Measurements from ENCODE around the gene APH1A. TPM values are rescaled to one million over a fixed set of nuclear protein-coding genes. Genes with fewer than 3 reads are reported as not detected.

Gene APH1A
- total and polyA plus RNA-seq, 9 of the 15 experiments (the other 6 are each of a cell fraction or from before 2014, with no cell fraction given), result 5.6 to 123 (median 77.0) TPM

DNA sequence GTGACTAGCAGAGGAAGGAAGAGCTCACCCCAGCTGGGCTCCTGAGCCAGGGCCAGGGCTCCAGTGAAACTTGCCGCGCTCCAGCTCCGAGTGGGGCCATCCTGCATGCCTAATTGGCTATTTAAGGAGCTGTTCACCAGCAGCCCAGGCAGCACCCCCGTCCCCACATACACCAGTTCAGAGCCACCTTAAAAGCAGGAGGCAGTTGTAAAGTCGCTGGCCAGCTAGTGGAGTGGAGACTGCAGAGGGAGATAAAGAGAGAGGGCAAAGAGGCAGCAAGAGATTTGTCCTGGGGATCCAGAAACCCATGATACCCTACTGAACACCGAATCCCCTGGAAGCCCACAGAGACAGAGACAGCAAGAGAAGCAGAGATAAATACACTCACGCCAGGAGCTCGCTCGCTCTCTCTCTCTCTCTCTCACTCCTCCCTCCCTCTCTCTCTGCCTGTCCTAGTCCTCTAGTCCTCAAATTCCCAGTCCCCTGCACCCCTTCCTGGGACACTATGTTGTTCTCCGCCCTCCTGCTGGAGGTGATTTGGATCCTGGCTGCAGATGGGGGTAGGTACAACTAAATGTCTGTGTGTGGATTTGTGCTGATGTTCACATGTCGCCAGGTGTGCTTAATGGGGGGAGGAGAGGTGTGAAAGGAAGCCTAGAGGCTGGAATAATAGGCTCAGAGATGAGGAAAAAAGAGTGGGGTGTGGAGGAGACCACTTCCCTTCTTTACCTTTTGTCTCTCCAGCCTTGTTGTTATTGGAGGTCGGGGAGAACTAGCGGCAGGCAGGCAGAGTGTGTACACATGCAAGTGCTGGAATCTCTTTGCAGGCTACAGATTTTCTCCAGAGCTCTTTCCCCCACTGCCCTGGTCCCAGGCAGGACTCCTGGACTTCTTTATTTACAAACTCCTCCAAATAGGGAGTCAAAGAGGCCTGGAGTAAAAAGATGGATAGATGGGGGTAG is 10.9 kb downstream of the APH1A start, which contains the start of gene CA14:
Gene CA14 (plus strand): TSS at position 151 of the 962 bp plus-strand sequence. CDS start 355 bp downstream, at position 506.
- in situ Hi-C loops (cut with MboI), result loop anchor here (5.0 kb wide), 1 partner anchor 739 kb away; no protein-coding TSS in a partner anchor
- Histone ChIP-seq H3K4me3 (no peak within 1 kb of the TSS), H3K36me3 (ENCODE audit: control insufficient read depth, insufficient read depth, low read length) (no peaks in the 10 kb centered on the region), H3K27ac (ENCODE audit: extremely low read depth, low read depth, low read length) (no peak within 1 kb of the TSS), H4K20me1 (replicated peaks; ENCODE audit: control insufficient read depth, insufficient read depth, low read length) (no peaks in the 10 kb centered on the region), H3K4me2 (ENCODE audit: insufficient read depth, low read length) (no peak within 1 kb of the TSS), H2AFZ (ENCODE audit: low read depth, low read length) (0 out of 2 replicates have a peak within 1 kb of the TSS, but pooled peaks have one; percentile 18), H3K4me1 (replicated peaks in 1 of 2; ENCODE audit: control insufficient read depth in 2 of 2, insufficient read depth in 2 of 2, low read length in 2 of 2) (peaks cover 23 to 26% of the 10 kb centered on the region in 2 experiments), H3K79me2 (ENCODE audit: control insufficient read depth, insufficient read depth, low read length) (no peaks in the 10 kb centered on the region), H3K9me3 (replicated peaks; ENCODE audit: control insufficient read depth, insufficient read depth, low read depth, low read length) (no peaks in the 10 kb centered on the region), H3K9ac (ENCODE audit: insufficient read depth in 1 of 2, low read depth in 2 of 2, low read length in 2 of 2) (peak within 1 kb of the TSS in 1 of 2 experiments; percentile 77; a peak in 2 of 4 replicates), H3K27me3 (ENCODE audit: control insufficient read depth in 2 of 2, insufficient read depth in 2 of 2, low read length in 2 of 2) (peaks cover 0 to 4% of the 10 kb centered on the region in 2 experiments; a peak in 2 of 5 replicates), H3K9me1 (ENCODE audit: control insufficient read depth, insufficient read depth, low read length) (no peaks in the 10 kb centered on the region)
- FAIRE-seq, result no peak
- ChIA-PET POLR2A (interaction anchor here (0.6 to 1.3 kb wide), 2 partner anchors 15 to 296 kb away, joined by 3 to 5 read pairs; no protein-coding TSS in a partner anchor), CTCF (ENCODE audit: low intra/inter-chr PET ratio) (interaction anchor here (0.5 kb wide), 1 partner anchor 302 kb away, joined by 3 read pairs; no protein-coding TSS in a partner anchor)
- intact Hi-C loops (cut with micrococcal nuclease), result loop anchor here (1.0 to 10.0 kb wide), 5 partner anchors 64 to 739 kb away; partner anchors contain the start of genes ADAMTSL4 and PRPF3
- peak; percentile 15; the same call in 2 of the 3 replicates for ATAC-seq
- no peak for TF ChIP-seq ETV1 (tag; conservative IDR thresholded peaks at IDR 0.05; ENCODE audit: low read depth)
- TF ChIP-seq, protein P1, sequence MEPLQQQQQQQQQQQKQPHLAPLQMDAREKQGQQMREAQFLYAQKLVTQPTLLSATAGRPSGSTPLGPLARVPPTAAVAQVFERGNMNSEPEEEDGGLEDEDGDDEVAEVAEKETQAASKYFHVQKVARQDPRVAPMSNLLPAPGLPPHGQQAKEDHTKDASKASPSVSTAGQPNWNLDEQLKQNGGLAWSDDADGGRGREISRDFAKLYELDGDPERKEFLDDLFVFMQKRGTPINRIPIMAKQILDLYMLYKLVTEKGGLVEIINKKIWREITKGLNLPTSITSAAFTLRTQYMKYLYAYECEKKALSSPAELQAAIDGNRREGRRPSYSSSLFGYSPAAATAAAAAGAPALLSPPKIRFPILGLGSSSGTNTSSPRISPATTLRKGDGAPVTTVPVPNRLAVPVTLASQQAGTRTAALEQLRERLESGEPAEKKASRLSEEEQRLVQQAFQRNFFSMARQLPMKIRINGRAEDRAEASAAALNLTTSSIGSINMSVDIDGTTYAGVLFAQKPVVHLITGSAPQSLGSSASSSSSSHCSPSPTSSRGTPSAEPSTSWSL (CRISPR knock-in tag; IDR thresholded peaks at IDR 0.05; ENCODE audit: borderline replicate concordance), result no peak
- TF ChIP-seq RAD21 (CRISPR knock-in tag; conservative IDR thresholded peaks at IDR 0.05 in 1 of 2, IDR thresholded peaks at IDR 0.05 in 1 of 2), result no peak
- TF ChIP-seq KDM1A (IDR thresholded peaks at IDR 0.05), result 0 out of 4 replicates have a peak, but pooled peaks of 1 of the 2 experiments have one; percentile 18
- TF ChIP-seq ZC3H11A (IDR thresholded peaks at IDR 0.05; ENCODE audit: low read depth, low read length), result no peak
- peak; percentile 37; the same call in 1 of the 2 replicates for TF ChIP-seq CBFA2T3 (IDR thresholded peaks at IDR 0.05)
- no TSS peak for BruUV-seq (replicated peaks)
- 12% methylated on average over 10 of the region's 13 CpGs for WGBS (ENCODE audit: insufficient coverage, low coverage, missing lambda C conversion rate)
- peak in 2 of 4 experiments; percentile 7 to 48 for DNase-seq (ENCODE audit: extremely low read depth in 1 of 4, low spot score in 3 of 4)

All from K562 (cell line).